Dedifferentiated amniotic fluid mesenchymal stem cell (primary cell): ENCODE measurements around the gene SYT13.

Experiments
- DNase-seq: peaks from one replicate; pipeline ENCODE4 v3.0.0-alpha.2; 2016; ENCODE audit errors: extremely low spot score

Gene SYT13

GRCh38 chr11:45218705-45219104, 67.4 kb downstream of the SYT13 start:
- DNase-seq, result no peak

GRCh38 chr11:45217991-45218390, 68.2 kb downstream of the SYT13 start:
- no peak for DNase-seq

GRCh38 chr11:45216901-45217300, 69.2 kb downstream of the SYT13 start:
- no peak for DNase-seq

- DNase-seq, result no peak
These were observed 70.1 kb downstream of the SYT13 start for GRCh38 chr11:45216031-45216430.

GRCh38 chr11:45215098-45215865, 70.9 kb downstream of the SYT13 start:
- DNase-seq, result no peak

- DNase-seq, result no peak
These were observed 72.4 kb downstream of the SYT13 start for GRCh38 chr11:45213717-45214116.

GRCh38 chr11:45213316-45213665, 72.8 kb downstream of the SYT13 start:
- no peak for DNase-seq

GRCh38 chr11:45212566-45213315, 73.4 kb downstream of the SYT13 start:
- DNase-seq, result no peak

- no peak for DNase-seq
These were observed 74.4 kb downstream of the SYT13 start for GRCh38 chr11:45211732-45212131.

GRCh38 chr11:45210846-45211245, 75.3 kb downstream of the SYT13 start:
- no peak for DNase-seq

GRCh38 chr11:45209891-45210699, 76.0 kb downstream of the SYT13 start:
- no peak for DNase-seq

GRCh38 chr11:45209000-45209879, 76.9 kb downstream of the SYT13 start:
- DNase-seq, result no peak

- no peak for DNase-seq
These were observed 78.0 kb downstream of the SYT13 start for GRCh38 chr11:45208135-45208534.

GRCh38 chr11:45205978-45206377, 80.2 kb downstream of the SYT13 start:
- DNase-seq, result no peak

GRCh38 chr11:45204761-45205160, 81.4 kb downstream of the SYT13 start:
- DNase-seq, result no peak

- no peak for DNase-seq
These were observed 92.4 kb downstream of the SYT13 start for GRCh38 chr11:45193695-45194094.
